Lower leg skin (tissue), 4 donors: ENCODE results near the gene TUB. TPM values are rescaled to one million over a fixed set of nuclear protein-coding genes. Genes with fewer than 3 reads are reported as not detected.

ENCODE experiments used
- DNase-seq, 2 donors: peaks; one replicate each; pipeline ENCODE4 v3.0.0-alpha.2; 2019; ENCODE audit warnings: low spot score in 2 of 2
- H3K4me3 ChIP-seq: fragments of 200-600 bp; sonication (generic); 2 replicates; pipeline ENCODE4 v1.5.1; 2017; ENCODE audit warnings: mild to moderate bottlenecking, low read depth; ENCODE audit not compliant: poor library complexity, severe bottlenecking
- CTCF ChIP-seq, 3 donors: fragments of 450-650 bp; IDR thresholded peaks; one replicate each; pipeline ENCODE4 v1.5.1; 2016; ENCODE audit warnings: antibody characterized with exemption in 3 of 3, mild to moderate bottlenecking in 3 of 3, moderate library complexity in 2 of 3
- POLR2A ChIP-seq, 2 donors: fragments of 450-650 bp; IDR thresholded peaks; one replicate each; pipeline ENCODE4 v1.6.1; 2016 to 2017; ENCODE audit warnings: antibody characterized with exemption in 2 of 2, mild to moderate bottlenecking in 1 of 2, moderate library complexity in 1 of 2
- WGBS, 2 donors: methylation state at CpG; one replicate each; pipeline ENCODE4 v1.1.5; 2018; 5-methylcytosine and 5-hydroxymethylcytosine counted together
- intact Hi-C: fragments of 100-400 bp; cut with DNase I; formaldehyde crosslinking; loops from one replicate; pipeline ENCODE4 v1.15.0; 2023; ENCODE audit warnings: low total_unique reads
- total RNA-seq, 4 donors: library from RNA; depleted of rRNA; stranded (reverse); fragments of >200 nt; gene quantifications; one replicate each; pipeline ENCODE4 v1.1.0, GENCODE V29; 2016

TUB gene
- total RNA-seq, 4 donors from 2014 or later, result 1.2 to 4.8 (median 2.5) TPM

- WGBS, 2 donors, result 33 to 36% methylated on average over 1 of the region's 1 CpG
- H3K4me3 ChIP-seq, result no peak overlapping the region
- no peak for TF ChIP-seq POLR2A (IDR thresholded peaks at IDR 0.05)
- TF ChIP-seq CTCF (IDR thresholded peaks at IDR 0.05), result no peak
- DNase-seq, result no peak
- intact Hi-C loops, result no loop called here
Measured at GRCh38 chr11:8083871-8084281, 2.9 kb downstream of the TUB start.

GRCh38 chr11:8084352-8084751 is 3.3 kb downstream of the TUB start:
- TF ChIP-seq POLR2A (IDR thresholded peaks at IDR 0.05), result no peak
- TF ChIP-seq CTCF (IDR thresholded peaks at IDR 0.05), result no peak
- 90 to 92% methylated on average over 6 of the region's 6 CpGs for WGBS, 2 donors
- no peak for DNase-seq
- intact Hi-C loops, result no loop called here
- no peak overlapping the region for H3K4me3 ChIP-seq

- intact Hi-C loops, result no loop called here
- no peak for DNase-seq
- 80% methylated on average over 11 of the region's 11 CpGs for WGBS, 2 donors
- TF ChIP-seq POLR2A (IDR thresholded peaks at IDR 0.05) (no peak), CTCF (IDR thresholded peaks at IDR 0.05) (no peak)
- H3K4me3 ChIP-seq, result no peak overlapping the region
Measured at GRCh38 chr11:8085011-8085645, 4.1 kb downstream of the TUB start.

- DNase-seq, result no peak
- no peak for TF ChIP-seq POLR2A (IDR thresholded peaks at IDR 0.05)
- no peak for TF ChIP-seq CTCF (IDR thresholded peaks at IDR 0.05)
- no peak overlapping the region for H3K4me3 ChIP-seq
- intact Hi-C loops, result no loop called here
- WGBS, 2 donors, result 58 to 60% methylated on average over 7 to 8 of the region's 8 CpGs
Measured at GRCh38 chr11:8086001-8086479, 5.0 kb downstream of the TUB start.

GRCh38 chr11:8086571-8086970 is 5.6 kb downstream of the TUB start:
- H3K4me3 ChIP-seq, result no peak overlapping the region
- no peak for DNase-seq
- WGBS, 2 donors, result 84 to 89% methylated on average over 7 of the region's 7 CpGs
- intact Hi-C loops, result no loop called here
- TF ChIP-seq CTCF (IDR thresholded peaks at IDR 0.05), result no peak
- no peak for TF ChIP-seq POLR2A (IDR thresholded peaks at IDR 0.05)

- intact Hi-C loops, result no loop called here
- 96% methylated on average over 4 of the region's 4 CpGs for WGBS, 2 donors
- H3K4me3 ChIP-seq, result no peak overlapping the region
- no peak for DNase-seq
- TF ChIP-seq POLR2A (IDR thresholded peaks at IDR 0.05) (no peak), CTCF (IDR thresholded peaks at IDR 0.05) (no peak)
Measured at GRCh38 chr11:8087185-8087584, 6.2 kb downstream of the TUB start.
